K562 (cell line): ENCODE measurements around the gene PTP4A1. TPM values are rescaled to one million over a fixed set of nuclear protein-coding genes. Genes with fewer than 3 reads are reported as not detected.
A peak's percentile ranks its signal among the peaks of the same experiment; 100 is the strongest.

Experiments used
- BACH1 ChIP-seq: fragments of 200-800 bp; sonication (Bioruptor generic); IDR thresholded peaks from 2 replicates; pipeline ENCODE4 v1.6.1; 2016; ENCODE audit warnings: missing genetic modification characterization, missing compliant biosample characterization
- BHLHE40 ChIP-seq: IDR thresholded peaks from 2 replicates; pipeline ENCODE4 v1.6.1; 2011; ENCODE audit warnings: low read length, improper control_type of control experiment
- C11orf30 ChIP-seq: fragments of 450-650 bp; IDR thresholded peaks from 2 replicates; pipeline ENCODE4 v1.6.1; 2016; ENCODE audit warnings: low read depth, mild to moderate bottlenecking
- CEBPG ChIP-seq, 3 experiments: fragments of 200-800 bp in 1 of 3; sonication (Bioruptor generic) in 1 of 3; sonication (generic) in 1 of 3; formaldehyde crosslinking in 1 of 3; IDR thresholded peaks in 2 of 3; conservative IDR thresholded peaks in 1 of 3; 2 replicates each; pipeline versions ENCODE4 v1.6.1 to v1.8.0; 2016 to 2022; ENCODE audit warnings: missing compliant biosample characterization in 2 of 3, missing genetic modification characterization in 2 of 3, mild to moderate bottlenecking in 1 of 3, missing genetic modification reagents in 1 of 3
- EHMT2 ChIP-seq: fragments of 450-650 bp; IDR thresholded peaks from 2 replicates; pipeline ENCODE4 v1.6.1; 2018; ENCODE audit warnings: antibody characterized with exemption
- ERF ChIP-seq: fragments of 450-650 bp; formaldehyde crosslinking; IDR thresholded peaks from 2 replicates; pipeline ENCODE4 v1.4.0; 2020; ENCODE audit warnings: mild to moderate bottlenecking, mixed read lengths
- ETV1 ChIP-seq: fragments of 450-650 bp; conservative IDR thresholded peaks from 2 replicates; pipeline ENCODE4 v1.6.1; 2016; ENCODE audit warnings: missing genetic modification characterization, control low read depth, low read depth, missing compliant biosample characterization
- HDAC1 ChIP-seq, 2 experiments: fragments of 450-650 bp; IDR thresholded peaks; 2 replicates each; pipeline ENCODE4 v1.6.1; 2016 to 2017; ENCODE audit warnings: inconsistent platforms in 1 of 2, mild to moderate bottlenecking in 1 of 2, moderate library complexity in 1 of 2
- HDAC8 ChIP-seq: fragments of 450-650 bp; IDR thresholded peaks from 2 replicates; pipeline ENCODE4 v1.6.1; 2016; ENCODE audit warnings: mild to moderate bottlenecking, missing genetic modification characterization, moderate library complexity, missing compliant biosample characterization
- HLTF ChIP-seq: fragments of 450-650 bp; IDR thresholded peaks from 2 replicates; pipeline ENCODE4 v1.6.1; 2016
- HMG20A ChIP-seq: fragments of 450-650 bp; formaldehyde crosslinking; conservative IDR thresholded peaks from 2 replicates; pipeline ENCODE4 v1.4.0; 2020; ENCODE audit warnings: mild to moderate bottlenecking, mixed read lengths
- HMGN3 ChIP-seq: IDR thresholded peaks from 2 replicates; pipeline ENCODE4 v1.6.1; 2011; ENCODE audit warnings: borderline replicate concordance, low read depth, mild to moderate bottlenecking, mixed read lengths, low read length; ENCODE audit not compliant: insufficient read length; ENCODE audit errors: extremely low read depth
- HNRNPH1 ChIP-seq: fragments of 200-400 bp; formaldehyde crosslinking; optimal IDR thresholded peaks from 2 replicates; pipeline ENCODE3; 2017; ENCODE audit warnings: low read depth, mild to moderate bottlenecking, low read length, moderate library complexity
- LCOR ChIP-seq: sonication (generic); formaldehyde crosslinking; IDR thresholded peaks from 2 replicates; pipeline ENCODE4 v1.8.0; 2022; ENCODE audit warnings: mild to moderate bottlenecking, missing genetic modification reagents
- MAZ ChIP-seq, 2 experiments: fragments of 450-650 bp in 1 of 2; sonication (generic) in 1 of 2; formaldehyde crosslinking; IDR thresholded peaks in 1 of 2; conservative IDR thresholded peaks in 1 of 2; 2 replicates each; pipeline versions ENCODE4 v1.4.0 to v1.5.0; 2020; ENCODE audit warnings: mild to moderate bottlenecking in 1 of 2, missing genetic modification reagents in 1 of 2
- MTA2 ChIP-seq: fragments of 450-650 bp; IDR thresholded peaks from 2 replicates; pipeline ENCODE4 v1.6.1; 2016; ENCODE audit warnings: low read depth
- NBN ChIP-seq: fragments of 450-650 bp; IDR thresholded peaks from 2 replicates; pipeline ENCODE4 v1.6.1; 2016; ENCODE audit warnings: low read depth, mild to moderate bottlenecking
- NCOA2 ChIP-seq, 2 experiments: fragments of 450-650 bp; IDR thresholded peaks; 2 replicates each; pipeline ENCODE4 v1.6.1; 2018; ENCODE audit warnings: mild to moderate bottlenecking in 2 of 2, moderate library complexity in 1 of 2; ENCODE audit not compliant: partially characterized antibody in 2 of 2
- POLR2A ChIP-seq: fragments of 450-650 bp; conservative IDR thresholded peaks from 2 replicates; pipeline ENCODE4 v1.6.1; 2016
- RBM14 ChIP-seq: fragments of 200-400 bp; formaldehyde crosslinking; IDR thresholded peaks from 2 replicates; pipeline ENCODE4 v1.6.1; 2018; ENCODE audit warnings: low read depth, mild to moderate bottlenecking, low read length, moderate library complexity, borderline replicate concordance; ENCODE audit not compliant: insufficient read depth
- RHOXF2B ChIP-seq: fragments of 250-450 bp; sonication (Bioruptor Pico); conservative IDR thresholded peaks from 2 replicates; pipeline ENCODE4 v1.5.1; 2021
- SAFB2 ChIP-seq: fragments of 200-400 bp; formaldehyde crosslinking; IDR thresholded peaks from 2 replicates; pipeline ENCODE4 v1.6.1; 2018; ENCODE audit warnings: borderline replicate concordance, low read length, low read depth, moderate library complexity; ENCODE audit not compliant: severe bottlenecking
- SIRT6 ChIP-seq: IDR thresholded peaks from one replicate; pipeline ENCODE4 v1.6.1; 2012; ENCODE audit warnings: low read depth, mild to moderate bottlenecking, control low read depth, inconsistent platforms, low read length, moderate library complexity
- SMARCC2 ChIP-seq: fragments of 450-650 bp; IDR thresholded peaks from 2 replicates; pipeline ENCODE4 v1.6.1; 2017; ENCODE audit warnings: antibody characterized with exemption, moderate library complexity, mild to moderate bottlenecking, low read depth
- TAF15 ChIP-seq: fragments of 200-400 bp; formaldehyde crosslinking; IDR thresholded peaks from 2 replicates; pipeline ENCODE4 v1.6.1; 2017; ENCODE audit warnings: mild to moderate bottlenecking, low read depth, low read length, moderate library complexity
- ZC3H4 ChIP-seq: sonication (generic); formaldehyde crosslinking; IDR thresholded peaks from 2 replicates; pipeline ENCODE4 v1.9.0; 2021; ENCODE audit warnings: missing genetic modification reagents, borderline replicate concordance
- ZFX ChIP-seq: sonication (generic); formaldehyde crosslinking; IDR thresholded peaks from 2 replicates; pipeline ENCODE4 v1.8.0; 2022; ENCODE audit warnings: mild to moderate bottlenecking, missing genetic modification reagents, moderate library complexity
- ZNF12 ChIP-seq: sonication (generic); formaldehyde crosslinking; IDR thresholded peaks from 2 replicates; pipeline ENCODE4 v1.4.0; 2020; ENCODE audit warnings: mild to moderate bottlenecking, missing genetic modification reagents
- ZNF232 ChIP-seq: sonication (generic); formaldehyde crosslinking; IDR thresholded peaks from 2 replicates; pipeline ENCODE4 v1.8.0; 2022; ENCODE audit warnings: mild to moderate bottlenecking, missing genetic modification reagents
- ZNF3 ChIP-seq: fragments of 250-450 bp; sonication (Bioruptor Pico); IDR thresholded peaks from 2 replicates; pipeline ENCODE4 v1.5.0; 2021; ENCODE audit warnings: mild to moderate bottlenecking, moderate library complexity
- ZNF384 ChIP-seq: IDR thresholded peaks from 2 replicates; pipeline ENCODE4 v1.6.1; 2012; ENCODE audit warnings: low read depth, low read length, improper control_type of control experiment
- ZNF586 ChIP-seq: fragments of 450-650 bp; formaldehyde crosslinking; conservative IDR thresholded peaks from 2 replicates; pipeline ENCODE4 v1.4.0; 2020; ENCODE audit warnings: mild to moderate bottlenecking, moderate library complexity
- ZSCAN29 ChIP-seq: fragments of 450-650 bp; IDR thresholded peaks from 2 replicates; pipeline ENCODE4 v1.6.1; 2017
- ZZZ3 ChIP-seq: fragments of 450-650 bp; IDR thresholded peaks from 2 replicates; pipeline ENCODE4 v1.6.1; 2016; ENCODE audit warnings: antibody characterized with exemption, mild to moderate bottlenecking, moderate library complexity
- polyA plus RNA-seq, 8 experiments: library from polyadenylated mRNA; depleted of rRNA in 4 of 8; stranded (reverse) in 5 of 8; unstranded in 3 of 8; fragments of >200 nt; fragmentation: Nextera tagmentation in 2 of 8; fragmentation: Illumina TruSeq in 1 of 8; extraction: Ambion mirVana in 2 of 8; extraction: Trizol in 1 of 8; gene quantifications; 2 replicates each; pipeline versions ENCODE4 v1.2.1 to v1.2.3, GENCODE V29; 2011 to 2014; ENCODE audit warnings: inconsistent platforms in 1 of 8, missing spikeins in 1 of 8
- total RNA-seq, 7 experiments: library from RNA; depleted of rRNA in 6 of 7; stranded (reverse); fragments of >200 nt in 6 of 7; fragmentation: Illumina TruSeq in 2 of 7; extraction: Trizol in 2 of 7; gene quantifications; 2 replicates each; pipeline versions ENCODE4 v1.2.1 to v1.2.3, GENCODE V29; 2011 to 2021; ENCODE audit warnings: low replicate concordance in 1 of 7

The PTP4A1 gene
- total and polyA plus RNA-seq, 9 of the 15 experiments (the other 6 are each of a cell fraction or from before 2014, with no cell fraction given) = 3.7 to 67.5 (median 13.1) TPM

DNA sequence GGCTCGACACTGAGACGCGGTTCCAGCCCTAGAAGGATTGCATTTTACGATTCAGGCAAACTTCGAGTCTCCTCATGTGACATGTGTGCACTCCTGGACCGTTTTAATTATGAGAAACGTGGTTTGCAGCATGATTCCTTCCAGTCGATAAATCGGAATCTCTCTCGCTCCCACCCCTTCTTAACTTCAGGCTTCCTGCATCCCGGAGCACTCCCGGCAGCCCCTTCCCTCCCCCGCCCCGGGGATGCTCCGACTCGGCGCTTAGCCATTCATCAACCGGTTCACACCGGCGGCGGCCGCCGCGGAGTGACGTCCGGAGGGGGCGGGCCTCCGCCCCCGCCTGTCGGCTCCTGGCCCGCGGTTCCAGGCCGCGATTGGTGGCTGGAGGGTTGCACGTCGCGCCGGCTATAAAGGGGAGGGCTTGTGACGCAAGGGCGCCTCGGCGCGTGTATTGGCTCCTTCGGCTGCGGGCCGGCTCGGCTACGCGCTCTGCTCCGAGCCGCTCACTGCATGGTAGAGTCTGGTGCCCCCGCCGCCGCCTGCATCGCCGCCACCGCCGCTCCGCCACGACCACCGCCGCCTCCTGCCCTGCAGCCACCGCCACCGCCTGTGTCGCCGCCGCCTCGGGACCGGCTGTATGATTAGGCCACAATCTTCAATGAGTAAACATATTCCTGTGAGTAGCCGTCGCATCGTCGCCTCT lies at the start of gene PTP4A1, which contains the start of gene LOC128125822 (continued):
- TF ChIP-seq ZC3H4 (CRISPR knock-in tag) (no peak), RHOXF2B (CRISPR knock-in tag) (no peak), ZSCAN29 (peak; percentile 21; the same call in 1 of the 2 replicates), EHMT2 (no peak), ZFX (CRISPR knock-in tag) (peak; percentile 52; the same call in 1 of the 2 replicates), HDAC8 (tag) (no peak), ZNF586 (CRISPR knock-in tag) (no peak), LCOR (CRISPR knock-in tag) (0 out of 2 replicates have a peak, but pooled peaks have one; percentile 52), SAFB2 (no peak), TAF15 (no peak), ZZZ3 (no peak), ERF (CRISPR knock-in tag) (0 out of 2 replicates have a peak, but pooled peaks have one; percentile 74), MAZ (CRISPR knock-in tag; conservative IDR thresholded peaks at IDR 0.05 in 1 of 2, IDR thresholded peaks at IDR 0.05 in 1 of 2) (peak; percentile 68 to 72), ZNF3 (no peak), CEBPG (CRISPR knock-in tag; IDR thresholded peaks at IDR 0.05) (peak; percentile 43), CEBPG (tag; conservative IDR thresholded peaks at IDR 0.05 in 1 of 2, IDR thresholded peaks at IDR 0.05 in 1 of 2) (peak; percentile 12 to 32; a peak in 1 of 4 replicates), ZNF232 (no peak), HLTF (no peak), POLR2A (peak; percentile 93), BACH1 (tag) (no peak), RBM14 (no peak), NBN (no peak), HMGN3 (peak; percentile 89), BHLHE40 (no peak), ZNF12 (CRISPR knock-in tag) (no peak), C11orf30 (no peak), NCOA2 (IDR thresholded peaks at IDR 0.05; ENCODE audit: partially characterized antibody in 2 of 2) (no peak), ZNF384 (no peak), ETV1 (no peak), SMARCC2 (no peak), HNRNPH1 (no peak), MTA2 (no peak), SIRT6 (no peak), HDAC1 (IDR thresholded peaks at IDR 0.05) (no peak), HMG20A (CRISPR knock-in tag) (no peak)
